Stomach smooth muscle (tissue), 2 donors: ENCODE results near the gene SLC16A8.
"Not testable (repeated sequence)": the region's sequence is repeated elsewhere in the genome, so short reads cannot be mapped to it uniquely, and the experiment has no call there.

ENCODE experiments used
- H3K27ac ChIP-seq: one replicate; pipeline ENCODE4 v1.7.0; 2013; ENCODE audit warnings: mild to moderate bottlenecking, low read length, inconsistent platforms
- H3K27me3 ChIP-seq, 2 donors: one replicate each; pipeline ENCODE4 v1.7.0; 2013; ENCODE audit warnings: low read length in 2 of 2; ENCODE audit not compliant: insufficient read depth in 2 of 2, control insufficient read depth in 1 of 2
- H3K36me3 ChIP-seq, 2 donors: one replicate each; pipeline ENCODE4 v1.7.0; 2013; ENCODE audit warnings: low read length in 2 of 2; ENCODE audit not compliant: control insufficient read depth in 2 of 2, insufficient read depth in 2 of 2
- H3K4me1 ChIP-seq: one replicate; pipeline ENCODE4 v1.7.0; 2013; ENCODE audit warnings: low read length; ENCODE audit not compliant: control insufficient read depth, insufficient read depth
- H3K4me3 ChIP-seq, 2 donors: one replicate each; pipeline ENCODE4 v1.7.0; 2013; ENCODE audit warnings: low read length in 2 of 2
- H3K9ac ChIP-seq, 2 donors: one replicate each; pipeline ENCODE4 v1.7.0; 2013; ENCODE audit warnings: low read length in 2 of 2, mild to moderate bottlenecking in 1 of 2
- H3K9me3 ChIP-seq, 2 donors: one replicate each; pipeline ENCODE4 v1.7.0; 2013; ENCODE audit warnings: low read length in 2 of 2; ENCODE audit not compliant: control insufficient read depth in 2 of 2
- donor health status: healthy.
- donor health status: Pancreatic carcinoma.

SLC16A8 gene

DNA sequence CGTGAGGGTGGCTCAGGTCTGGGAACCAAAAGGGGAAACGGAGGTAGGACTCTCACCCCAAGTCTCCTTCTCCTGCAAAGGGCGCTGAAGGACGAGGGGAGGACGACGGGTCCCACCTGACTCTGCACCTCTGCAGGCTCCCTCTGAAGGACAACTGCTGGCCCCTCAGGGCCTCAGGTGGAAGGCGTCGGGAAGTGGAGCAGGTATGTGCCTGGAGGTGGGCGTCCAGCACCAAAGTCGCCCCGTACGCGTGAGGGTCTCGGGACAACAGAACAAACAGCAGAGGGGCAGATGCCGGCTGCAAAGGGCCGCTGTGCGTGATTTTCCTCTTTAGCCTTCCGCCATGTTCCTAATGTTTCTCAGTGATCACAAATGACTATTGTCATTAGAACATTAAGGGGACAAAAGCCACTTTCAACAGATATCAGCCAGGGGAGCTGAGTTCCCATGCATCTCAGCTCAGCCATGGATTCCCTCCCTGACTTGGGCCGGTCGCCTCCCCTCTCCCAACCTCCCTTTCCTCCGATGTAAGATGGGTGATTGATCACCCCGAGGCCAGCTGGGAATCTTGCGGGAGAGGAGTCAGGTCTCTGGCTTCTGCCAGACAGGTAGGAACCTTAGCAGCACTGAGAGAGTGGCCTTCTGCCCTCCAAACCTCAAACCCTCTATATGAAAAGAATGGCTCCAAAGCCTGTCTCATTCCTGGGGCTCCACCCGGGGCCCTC lies 836 bp downstream of the SLC16A8 start:
- Histone ChIP-seq H3K4me3 (no peak overlapping the region), H3K27ac (no peak overlapping the region), H3K4me1 (peaks cover 21% of the 10 kb centered on the region), H3K36me3 (no peaks in the 10 kb centered on the region), H3K9me3 (no peaks in the 10 kb centered on the region), H3K9ac (no peak overlapping the region), H3K27me3 (peaks cover 24 to 40% of the 10 kb centered on the region in 2 donors)

DNA sequence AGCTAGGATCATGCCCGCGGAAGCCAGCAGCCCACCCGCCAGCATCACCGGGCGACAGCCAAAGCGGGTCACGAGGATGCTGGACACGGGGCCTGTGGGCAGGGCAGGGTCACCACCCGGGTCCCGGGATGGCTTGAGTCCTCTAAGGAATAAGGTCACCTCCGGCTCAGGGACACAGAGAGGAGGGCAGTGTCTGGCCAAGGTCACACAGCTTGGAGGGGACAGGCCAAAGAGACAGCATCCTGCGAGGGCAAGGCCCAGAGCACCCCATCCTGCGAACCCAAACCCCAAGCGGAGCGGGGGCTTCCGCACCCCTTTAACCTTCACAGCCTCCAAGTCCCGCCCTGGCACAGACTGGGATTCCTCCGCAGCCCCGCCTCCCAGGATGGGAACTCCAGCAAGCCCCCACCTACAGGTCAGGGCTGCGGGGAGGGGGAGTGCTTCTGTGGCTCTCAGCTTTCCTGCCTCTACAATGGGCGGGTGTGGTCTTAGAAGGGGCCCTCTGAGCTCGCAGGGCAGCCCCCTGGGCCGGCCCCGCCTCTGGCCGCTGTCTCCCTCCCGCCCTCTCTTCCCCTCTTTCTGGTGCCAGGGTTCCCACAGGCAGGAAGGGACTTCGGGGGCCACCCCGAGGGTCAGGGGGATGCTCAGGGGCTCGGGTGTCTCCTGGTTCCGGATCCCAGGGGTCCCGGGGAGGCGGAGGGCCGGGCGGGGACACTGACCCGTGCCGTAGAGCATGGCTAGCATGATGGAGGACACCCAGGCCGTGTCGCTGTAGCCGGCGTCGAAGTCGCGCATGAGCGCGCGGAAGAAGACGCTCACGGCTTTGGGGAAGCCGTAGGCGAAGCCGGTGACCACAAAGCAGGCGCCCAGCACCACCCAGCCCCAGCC lies 1.8 kb downstream of the SLC16A8 start:
- H3K36me3 ChIP-seq: no peaks in the 10 kb centered on the region
- H3K9ac ChIP-seq: no peak overlapping the region
- peak overlapping the region; percentile 25 to 58 for H3K4me3 ChIP-seq
- H3K27me3 ChIP-seq: peaks cover 14 to 33% of the 10 kb centered on the region in 2 donors
- no peak overlapping the region for H3K27ac ChIP-seq
- H3K4me1 ChIP-seq: peaks cover 21% of the 10 kb centered on the region
- H3K9me3 ChIP-seq: no peaks in the 10 kb centered on the region

DNA sequence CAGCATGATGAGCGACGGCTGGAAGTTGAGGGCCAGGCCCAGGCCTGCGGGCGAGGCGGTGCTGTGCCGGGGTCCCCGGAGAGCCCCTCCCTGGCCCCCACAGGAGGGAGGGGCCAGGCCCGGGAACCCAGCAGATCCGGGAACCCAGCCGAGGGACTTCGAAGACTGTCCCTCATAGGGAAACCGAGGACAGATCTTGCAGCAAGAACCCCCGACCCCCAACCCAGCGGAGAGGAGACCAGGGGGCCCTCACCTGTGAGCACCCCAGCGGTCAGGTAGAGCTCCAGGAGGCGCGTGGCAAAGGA lies 2.4 kb downstream of the SLC16A8 start:
- Histone ChIP-seq H3K9ac (no peak overlapping the region), H3K4me1 (peaks cover 21% of the 10 kb centered on the region), H3K36me3 (no peaks in the 10 kb centered on the region), H3K27ac (no peak overlapping the region), H3K27me3 (peaks cover 12 to 33% of the 10 kb centered on the region in 2 donors), H3K9me3 (no peaks in the 10 kb centered on the region), H3K4me3 (peak overlapping the region in 1 of 2 donors; percentile 58)

GRCh38 chr22:38080850-38081635 lies 2.9 kb downstream of the SLC16A8 start:
- Histone ChIP-seq H3K27me3 (peaks cover 12 to 33% of the 10 kb centered on the region in 2 donors), H3K27ac (no peak overlapping the region)

DNA sequence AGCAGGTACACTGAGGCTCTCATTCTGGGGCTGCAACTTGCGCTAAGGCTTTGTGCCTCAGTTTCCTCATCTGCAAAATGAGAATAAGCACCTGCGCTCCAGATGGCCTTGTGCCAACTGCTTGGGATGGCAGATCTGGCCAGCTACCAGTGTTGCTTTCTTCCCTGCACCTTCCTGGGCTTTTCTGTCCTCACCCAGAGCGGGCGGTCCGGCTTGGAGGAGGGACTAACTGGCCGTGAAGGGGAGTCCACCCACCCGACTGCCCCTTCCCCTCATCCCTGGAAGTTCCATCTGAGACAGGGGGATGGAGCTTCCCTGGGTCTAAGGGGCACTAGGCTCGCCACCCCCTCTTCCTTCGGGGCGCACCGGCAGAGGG lies 3.5 kb downstream of the SLC16A8 start:
- no peak overlapping the region for H3K9ac ChIP-seq
- H3K27me3 ChIP-seq: peaks cover 12 to 33% of the 10 kb centered on the region in 2 donors

More at GRCh38 chr22:38080850-38081635, 2.9 kb downstream of the SLC16A8 start:
- H3K9me3 ChIP-seq: no peaks in the 10 kb centered on the region
- H3K36me3 ChIP-seq: no peaks in the 10 kb centered on the region
- H3K9ac ChIP-seq: no peak overlapping the region
- H3K4me3 ChIP-seq: peak overlapping the region; percentile 9 to 58
- peaks cover 21% of the 10 kb centered on the region for H3K4me1 ChIP-seq

GRCh38 chr22:38079804-38080203 lies 4.2 kb downstream of the SLC16A8 start:
- Histone ChIP-seq H3K27ac (no peak overlapping the region), H3K9me3 (no peaks in the 10 kb centered on the region), H3K9ac (no peak overlapping the region), H3K4me1 (peaks cover 21% of the 10 kb centered on the region), H3K27me3 (peaks cover 12 to 33% of the 10 kb centered on the region in 2 donors), H3K36me3 (peaks cover 0 to 1% of the 10 kb centered on the region in 2 donors), H3K4me3 (no peak overlapping the region)

More for the DNA sequence above, 3.5 kb downstream of the SLC16A8 start:
- Histone ChIP-seq H3K4me3 (peak overlapping the region; percentile 9 to 58), H3K4me1 (peaks cover 21% of the 10 kb centered on the region), H3K9me3 (no peaks in the 10 kb centered on the region), H3K27ac (no peak overlapping the region), H3K36me3 (no peaks in the 10 kb centered on the region)

GRCh38 chr22:38079208-38079607 lies 4.8 kb downstream of the SLC16A8 start:
- not testable (repeated sequence) for H3K36me3 ChIP-seq, H3K27ac ChIP-seq, H3K9me3 ChIP-seq, H3K9ac ChIP-seq, H3K4me3 ChIP-seq
- Histone ChIP-seq H3K4me1 (peaks cover 21% of the 10 kb centered on the region), H3K27me3 (peaks cover 12 to 33% of the 10 kb centered on the region in 2 donors)

- Histone ChIP-seq H3K27me3 (peaks cover 12 to 28% of the 10 kb centered on the region in 2 donors), H3K27ac (no peak overlapping the region), H3K9ac (no peak overlapping the region), H3K9me3 (no peaks in the 10 kb centered on the region), H3K4me3 (no peak overlapping the region), H3K36me3 (peaks cover 0 to 2% of the 10 kb centered on the region in 2 donors), H3K4me1 (peaks cover 21% of the 10 kb centered on the region)
Observed at GRCh38 chr22:38078046-38078840, 5.7 kb downstream of the SLC16A8 start.

GRCh38 chr22:38077595-38077994 lies 6.4 kb downstream of the SLC16A8 start:
- Histone ChIP-seq H3K4me1 (peaks cover 19% of the 10 kb centered on the region), H3K27ac (no peak overlapping the region), H3K4me3 (no peak overlapping the region), H3K9me3 (no peaks in the 10 kb centered on the region), H3K9ac (no peak overlapping the region), H3K27me3 (peaks cover 8 to 22% of the 10 kb centered on the region in 2 donors), H3K36me3 (peaks cover 0 to 6% of the 10 kb centered on the region in 2 donors)

DNA sequence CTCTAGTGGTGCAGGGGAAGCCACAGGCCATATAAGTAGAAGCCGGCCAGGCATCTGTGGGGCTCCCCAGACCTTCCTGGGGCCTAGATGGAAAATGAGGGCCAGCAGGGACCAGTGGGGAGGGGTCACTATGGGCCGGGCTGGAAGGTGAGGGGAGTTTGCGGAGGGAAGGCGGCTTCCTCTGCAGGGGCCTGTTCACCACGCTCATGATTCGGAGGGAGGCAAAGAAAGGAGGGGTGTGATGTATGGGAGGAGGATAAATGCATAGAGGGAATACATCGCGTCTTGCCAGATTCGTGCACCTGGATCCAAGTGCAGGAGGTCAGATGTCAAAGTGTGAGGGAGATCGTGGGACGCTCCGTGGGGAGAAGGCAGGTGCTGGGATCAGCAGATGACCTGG lies 6.9 kb downstream of the SLC16A8 start:
- peaks cover 0 to 11% of the 10 kb centered on the region in 2 donors for H3K36me3 ChIP-seq
- H3K4me3 ChIP-seq: no peak overlapping the region
- no peak overlapping the region for H3K9ac ChIP-seq
- H3K27me3 ChIP-seq: peaks cover 7 to 17% of the 10 kb centered on the region in 2 donors
- H3K9me3 ChIP-seq: no peaks in the 10 kb centered on the region
- H3K27ac ChIP-seq: no peak overlapping the region
- H3K4me1 ChIP-seq: peaks cover 17% of the 10 kb centered on the region
